ENCODE measurements around the gene MVB12B.

DNA sequence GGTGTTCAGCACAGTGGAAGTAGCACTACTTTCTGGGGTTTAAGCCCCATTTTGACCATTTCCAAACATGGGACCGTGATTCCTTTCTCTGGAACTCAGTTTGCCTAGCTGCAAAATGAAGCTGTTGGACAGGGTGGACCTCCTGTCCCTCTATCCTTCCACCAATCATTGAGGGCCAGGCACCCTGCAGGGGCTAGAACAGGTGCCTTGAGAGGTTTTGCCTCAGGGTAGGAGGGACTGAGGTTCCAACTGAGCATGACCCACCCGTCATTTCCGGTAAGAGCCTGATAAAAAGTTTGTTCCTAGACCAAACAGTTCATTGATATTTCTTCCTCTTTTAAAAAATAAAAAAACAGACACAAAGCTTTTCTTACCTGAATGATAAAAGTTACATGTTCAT, 116.5 kb downstream of the MVB12B start:
- TF ChIP-seq, protein P1, sequence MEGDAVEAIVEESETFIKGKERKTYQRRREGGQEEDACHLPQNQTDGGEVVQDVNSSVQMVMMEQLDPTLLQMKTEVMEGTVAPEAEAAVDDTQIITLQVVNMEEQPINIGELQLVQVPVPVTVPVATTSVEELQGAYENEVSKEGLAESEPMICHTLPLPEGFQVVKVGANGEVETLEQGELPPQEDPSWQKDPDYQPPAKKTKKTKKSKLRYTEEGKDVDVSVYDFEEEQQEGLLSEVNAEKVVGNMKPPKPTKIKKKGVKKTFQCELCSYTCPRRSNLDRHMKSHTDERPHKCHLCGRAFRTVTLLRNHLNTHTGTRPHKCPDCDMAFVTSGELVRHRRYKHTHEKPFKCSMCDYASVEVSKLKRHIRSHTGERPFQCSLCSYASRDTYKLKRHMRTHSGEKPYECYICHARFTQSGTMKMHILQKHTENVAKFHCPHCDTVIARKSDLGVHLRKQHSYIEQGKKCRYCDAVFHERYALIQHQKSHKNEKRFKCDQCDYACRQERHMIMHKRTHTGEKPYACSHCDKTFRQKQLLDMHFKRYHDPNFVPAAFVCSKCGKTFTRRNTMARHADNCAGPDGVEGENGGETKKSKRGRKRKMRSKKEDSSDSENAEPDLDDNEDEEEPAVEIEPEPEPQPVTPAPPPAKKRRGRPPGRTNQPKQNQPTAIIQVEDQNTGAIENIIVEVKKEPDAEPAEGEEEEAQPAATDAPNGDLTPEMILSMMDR (IDR thresholded peaks at IDR 0.05): no peak
- TF ChIP-seq POLR2A (IDR thresholded peaks at IDR 0.05): no peak
- no peak for TF ChIP-seq EP300 (IDR thresholded peaks at IDR 0.05; ENCODE audit: low read depth)
